Karpas-422 (cell line): ENCODE data around the gene AFDN. TPM values are rescaled to one million over a fixed set of nuclear protein-coding genes. Genes with fewer than 3 reads are reported as not detected.

Source experiments
- DNase-seq: peaks from one replicate; pipeline ENCODE4 v3.0.0-alpha.2; 2015
- H2AFZ ChIP-seq: fragments of 200-600 bp; sonication (generic); 2 replicates; pipeline ENCODE4 v1.6.1; 2014; ENCODE audit warnings: antibody characterized with exemption, low read length, mixed read lengths
- H3K27ac ChIP-seq: fragments of 200-600 bp; sonication (generic); 2 replicates; pipeline ENCODE4 v1.5.1; 2014; ENCODE audit warnings: mild to moderate bottlenecking, low read length, moderate library complexity
- H3K27me3 ChIP-seq: fragments of 200-600 bp; sonication (generic); 2 replicates; pipeline ENCODE4 v1.6.1; 2014; ENCODE audit warnings: low read length, mixed read lengths
- H3K36me3 ChIP-seq: fragments of 200-600 bp; sonication (generic); 2 replicates; pipeline ENCODE4 v1.6.1; 2014; ENCODE audit warnings: low read length, mixed read lengths; ENCODE audit not compliant: insufficient read depth
- H3K4me1 ChIP-seq: fragments of 200-600 bp; sonication (generic); 2 replicates; pipeline ENCODE4 v1.6.1; 2014; ENCODE audit warnings: mild to moderate bottlenecking, low read length, mixed read lengths
- H3K4me2 ChIP-seq: fragments of 200-600 bp; sonication (generic); 2 replicates; pipeline ENCODE4 v1.6.1; 2014; ENCODE audit warnings: low read length, low read depth, mild to moderate bottlenecking; ENCODE audit not compliant: poor library complexity, severe bottlenecking
- H3K4me3 ChIP-seq: fragments of 200-600 bp; sonication (generic); 2 replicates; pipeline ENCODE4 v1.5.1; 2014; ENCODE audit warnings: mild to moderate bottlenecking, antibody characterized with exemption, low read length, mixed read lengths
- H3K79me2 ChIP-seq: fragments of 200-600 bp; sonication (generic); 2 replicates; pipeline ENCODE4 v1.6.1; 2014; ENCODE audit warnings: mild to moderate bottlenecking, low read length, mixed read lengths
- H3K9ac ChIP-seq: fragments of 200-600 bp; sonication (generic); 2 replicates; pipeline ENCODE4 v1.6.0; 2014; ENCODE audit warnings: low read length
- H3K9me2 ChIP-seq: fragments of 200-600 bp; sonication (generic), shearing (Covaris generic); replicated peaks from 2 replicates; pipeline ENCODE4 v1.6.0; 2014; ENCODE audit warnings: mild to moderate bottlenecking, low read length, moderate library complexity; ENCODE audit not compliant: insufficient read depth
- H3K9me3 ChIP-seq: fragments of 300-700, 200-600 bp; sonication (generic); 2 replicates; pipeline ENCODE4 v1.6.1; 2014; ENCODE audit warnings: low read length, mixed read lengths
- H4K20me1 ChIP-seq: fragments of 200-600 bp; sonication (generic); 2 replicates; pipeline ENCODE4 v1.6.1; 2014; ENCODE audit warnings: mild to moderate bottlenecking, antibody characterized with exemption, low read length, low read depth; ENCODE audit not compliant: insufficient read depth
- total RNA-seq: library from RNA; depleted of rRNA; stranded (reverse); fragments of >200 nt; shearing (Covaris generic); gene quantifications from 2 replicates; pipeline ENCODE4 v1.2.3, GENCODE V29; 2014; ENCODE audit warnings: low replicate concordance

The AFDN gene
- total RNA-seq, 1 experiment from 2014 or later = 21.0 TPM

GRCh38 chr6:167782698-167783517 is 43.8 kb upstream of the AFDN start:
- no peak overlapping the region for H3K9ac ChIP-seq
- no peaks in the 10 kb centered on the region for H3K36me3 ChIP-seq
- H3K4me1 ChIP-seq = peaks cover 4% of the 10 kb centered on the region; the same call in 1 of the 2 replicates
- H3K27ac ChIP-seq = no peak overlapping the region
- no peak for DNase-seq
- H3K9me2 ChIP-seq = no peaks in the 10 kb centered on the region
- no peaks in the 10 kb centered on the region for H3K9me3 ChIP-seq
- H3K27me3 ChIP-seq = no peaks in the 10 kb centered on the region
- no peak overlapping the region for H3K4me2 ChIP-seq
- H2AFZ ChIP-seq = no peak overlapping the region
- H3K4me3 ChIP-seq = no peak overlapping the region
- H3K79me2 ChIP-seq = no peaks in the 10 kb centered on the region
- no peaks in the 10 kb centered on the region for H4K20me1 ChIP-seq

GRCh38 chr6:167786853-167787675 is 39.6 kb upstream of the AFDN start:
- Histone ChIP-seq H2AFZ (no peak overlapping the region), H3K9ac (no peak overlapping the region), H3K4me2 (no peak overlapping the region), H3K36me3 (no peaks in the 10 kb centered on the region), H3K9me3 (no peaks in the 10 kb centered on the region), H3K4me3 (no peak overlapping the region), H3K27ac (no peak overlapping the region), H3K27me3 (no peaks in the 10 kb centered on the region; the same call in 1 of the 2 replicates), H3K4me1 (peaks cover 12% of the 10 kb centered on the region), H4K20me1 (no peaks in the 10 kb centered on the region), H3K79me2 (no peaks in the 10 kb centered on the region), H3K9me2 (no peaks in the 10 kb centered on the region)
- no peak for DNase-seq

- H3K27ac ChIP-seq = no peak overlapping the region
- DNase-seq = no peak
- no peak overlapping the region for H2AFZ ChIP-seq
- H3K79me2 ChIP-seq = no peaks in the 10 kb centered on the region
- no peaks in the 10 kb centered on the region for H4K20me1 ChIP-seq
- H3K9me3 ChIP-seq = no peaks in the 10 kb centered on the region
- H3K4me2 ChIP-seq = no peak overlapping the region
- no peaks in the 10 kb centered on the region for H3K9me2 ChIP-seq
- H3K4me3 ChIP-seq = no peak overlapping the region
- no peaks in the 10 kb centered on the region for H3K36me3 ChIP-seq
- no peaks in the 10 kb centered on the region; the same call in 1 of the 2 replicates for H3K27me3 ChIP-seq
- H3K9ac ChIP-seq = no peak overlapping the region
- H3K4me1 ChIP-seq = peaks cover 14% of the 10 kb centered on the region
Observed at GRCh38 chr6:167787896-167788562, 38.7 kb upstream of the AFDN start.

GRCh38 chr6:167788563-167788903 is 38.2 kb upstream of the AFDN start:
- Histone ChIP-seq H3K36me3 (no peaks in the 10 kb centered on the region), H3K9ac (no peak overlapping the region), H2AFZ (no peak overlapping the region), H3K27me3 (no peaks in the 10 kb centered on the region; the same call in 1 of the 2 replicates), H3K79me2 (no peaks in the 10 kb centered on the region), H4K20me1 (no peaks in the 10 kb centered on the region), H3K9me3 (no peaks in the 10 kb centered on the region), H3K9me2 (no peaks in the 10 kb centered on the region), H3K27ac (no peak overlapping the region), H3K4me1 (peaks cover 14% of the 10 kb centered on the region), H3K4me3 (no peak overlapping the region), H3K4me2 (no peak overlapping the region)
- no peak for DNase-seq

- no peak overlapping the region for H3K4me2 ChIP-seq
- no peak overlapping the region for H2AFZ ChIP-seq
Observed at GRCh38 chr6:167789358-167789757, 37.4 kb upstream of the AFDN start.

GRCh38 chr6:167791091-167791779 is 35.5 kb upstream of the AFDN start:
- Histone ChIP-seq H3K4me3 (no peak overlapping the region), H3K9ac (peak overlapping the region; percentile 17; the same call in 1 of the 2 replicates), H3K79me2 (no peaks in the 10 kb centered on the region), H3K9me2 (no peaks in the 10 kb centered on the region), H3K27ac (no peak overlapping the region), H3K36me3 (no peaks in the 10 kb centered on the region), H2AFZ (no peak overlapping the region; the same call in 1 of the 2 replicates), H3K9me3 (no peaks in the 10 kb centered on the region), H3K27me3 (no peaks in the 10 kb centered on the region; the same call in 1 of the 2 replicates), H4K20me1 (no peaks in the 10 kb centered on the region), H3K4me2 (no peak overlapping the region), H3K4me1 (peaks cover 14% of the 10 kb centered on the region)
- DNase-seq = no peak

More at GRCh38 chr6:167789358-167789757, 37.4 kb upstream of the AFDN start:
- Histone ChIP-seq H3K79me2 (no peaks in the 10 kb centered on the region), H3K9me3 (no peaks in the 10 kb centered on the region), H3K27ac (no peak overlapping the region), H3K36me3 (no peaks in the 10 kb centered on the region), H3K9me2 (no peaks in the 10 kb centered on the region), H4K20me1 (no peaks in the 10 kb centered on the region), H3K4me3 (no peak overlapping the region), H3K27me3 (no peaks in the 10 kb centered on the region; the same call in 1 of the 2 replicates), H3K9ac (no peak overlapping the region), H3K4me1 (peaks cover 14% of the 10 kb centered on the region)
- DNase-seq = no peak

- no peak overlapping the region for H2AFZ ChIP-seq
- peaks cover 14% of the 10 kb centered on the region for H3K4me1 ChIP-seq
- no peaks in the 10 kb centered on the region; the same call in 1 of the 2 replicates for H3K27me3 ChIP-seq
- no peaks in the 10 kb centered on the region for H3K9me2 ChIP-seq
- no peaks in the 10 kb centered on the region for H3K36me3 ChIP-seq
- H3K79me2 ChIP-seq = no peaks in the 10 kb centered on the region
- H3K9ac ChIP-seq = no peak overlapping the region
- no peak overlapping the region for H3K27ac ChIP-seq
- H3K4me3 ChIP-seq = no peak overlapping the region
- no peak overlapping the region for H3K4me2 ChIP-seq
- no peaks in the 10 kb centered on the region for H3K9me3 ChIP-seq
- no peaks in the 10 kb centered on the region for H4K20me1 ChIP-seq
- DNase-seq = peak; percentile 52
Observed at GRCh38 chr6:167791780-167792478, 34.8 kb upstream of the AFDN start.
